ENCODE results near the gene CCDC102B. TPM values are rescaled to one million over a fixed set of nuclear protein-coding genes. Genes with fewer than 3 reads are reported as not detected.

Gene CCDC102B
- total and polyA plus RNA-seq, 2 of the 8 experiments (the other 6 are each of a cell fraction or from before 2014, with no cell fraction given): 0.80 to 1.1 TPM

DNA sequence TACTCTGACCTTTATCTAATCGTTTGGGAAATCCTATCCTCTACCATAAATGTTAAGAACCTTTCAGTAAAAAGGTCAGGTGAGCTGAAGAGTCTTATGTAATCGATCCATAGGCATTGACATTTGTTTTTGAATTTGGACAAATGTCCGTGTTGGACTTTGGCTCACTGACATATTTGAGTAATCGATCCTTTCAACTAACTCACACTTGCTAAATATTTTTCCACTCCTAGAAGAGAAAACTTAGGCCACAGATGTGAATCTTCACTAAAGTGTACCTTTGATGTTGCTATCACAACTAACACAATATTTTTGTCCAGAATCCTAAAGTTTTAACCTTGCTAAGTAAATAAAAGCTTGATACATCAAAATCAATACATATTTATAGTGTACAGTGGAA is 89.5 kb downstream of the CCDC102B start (continued):
- TF ChIP-seq YY1 (IDR thresholded peaks at IDR 0.05; ENCODE audit: low read depth, low read length) (no peak), ASH2L (IDR thresholded peaks at IDR 0.05; ENCODE audit: low read length) (no peak), CTBP2 (IDR thresholded peaks at IDR 0.05; ENCODE audit: borderline replicate concordance, insufficient read depth, insufficient read length, low read length) (no peak)
